ENCODE measurements around the gene OAS2. TPM values are rescaled to one million over a fixed set of nuclear protein-coding genes. Genes with fewer than 3 reads are reported as not detected.

The OAS2 gene
- polyA plus RNA-seq, 1 donor from 2014 or later = not detected

GRCh38 chr12:113030875-113031525, 52.7 kb downstream of the OAS2 start:
- no peaks in the 10 kb centered on the region for H4K20me1 ChIP-seq (ENCODE audit: insufficient read depth)
- TF ChIP-seq CTCF (IDR thresholded peaks at IDR 0.05; ENCODE audit: poor library complexity, severe bottlenecking) (peak; percentile 94), TAF1 (IDR thresholded peaks at IDR 0.05; ENCODE audit: low read depth) (no peak), MXI1 (conservative IDR thresholded peaks at IDR 0.05; ENCODE audit: poor library complexity, severe bottlenecking) (peak; percentile 39), EZH2 (IDR thresholded peaks at IDR 0.05; ENCODE audit: borderline replicate concordance, insufficient read depth, low read length, poor library complexity, severe bottlenecking) (no peak), RAD21 (conservative IDR thresholded peaks at IDR 0.05) (peak; percentile 94), SMC3 (conservative IDR thresholded peaks at IDR 0.05; ENCODE audit: poor library complexity) (peak; percentile 98), POLR2AphosphoS5 (IDR thresholded peaks at IDR 0.05) (no peak), REST (IDR thresholded peaks at IDR 0.05; ENCODE audit: borderline replicate concordance) (no peak)
- no peaks in the 10 kb centered on the region for H3F3A ChIP-seq (ENCODE audit: insufficient read depth, low read length, poor library complexity, severe bottlenecking)
- H3K79me2 ChIP-seq (replicated peaks; ENCODE audit: insufficient read depth, low read length) = no peaks in the 10 kb centered on the region
- no peaks in the 10 kb centered on the region for H3K36me3 ChIP-seq (ENCODE audit: insufficient read depth, low read length)
- H3K9me3 ChIP-seq (ENCODE audit: low read length) = no peaks in the 10 kb centered on the region
- H2AFZ ChIP-seq (ENCODE audit: low read depth, low read length) = peak overlapping the region; percentile 40
- H3K9ac ChIP-seq (ENCODE audit: low read length) = no peak overlapping the region
- no peaks in the 10 kb centered on the region for H3K9me2 ChIP-seq (ENCODE audit: insufficient read depth, low read length)
- H3K4me2 ChIP-seq (ENCODE audit: low read length) = no peak overlapping the region
- no peaks in the 10 kb centered on the region for H3K27me3 ChIP-seq (ENCODE audit: insufficient read depth, low read depth, low read length)
- H3K27ac ChIP-seq (ENCODE audit: low read length) = no peak overlapping the region
- no peak overlapping the region for H3K4me3 ChIP-seq (ENCODE audit: low read length)

GRCh38 chr12:113039911-113040445, 61.7 kb downstream of the OAS2 start:
- no peaks in the 10 kb centered on the region for H3K9me3 ChIP-seq (ENCODE audit: low read length)
- H3K4me2 ChIP-seq (ENCODE audit: low read length) = no peak overlapping the region
- no peak for TF ChIP-seq EP300 (conservative IDR thresholded peaks at IDR 0.05; ENCODE audit: poor library complexity, severe bottlenecking)
- no peak for TF ChIP-seq EZH2 (IDR thresholded peaks at IDR 0.05; ENCODE audit: borderline replicate concordance, insufficient read depth, low read length, poor library complexity, severe bottlenecking)
- TF ChIP-seq RAD21 (conservative IDR thresholded peaks at IDR 0.05) = no peak
- TF ChIP-seq REST (IDR thresholded peaks at IDR 0.05; ENCODE audit: borderline replicate concordance) = no peak
- no peak for TF ChIP-seq SMC3 (conservative IDR thresholded peaks at IDR 0.05; ENCODE audit: poor library complexity)
- no peak overlapping the region for H3K4me3 ChIP-seq (ENCODE audit: low read length)
- H3K27ac ChIP-seq (ENCODE audit: low read length) = no peak overlapping the region
- no peaks in the 10 kb centered on the region for H3K79me2 ChIP-seq (replicated peaks; ENCODE audit: insufficient read depth, low read length)
- H3K9me2 ChIP-seq (ENCODE audit: insufficient read depth, low read length) = no peaks in the 10 kb centered on the region
- H3K9ac ChIP-seq (ENCODE audit: low read length) = no peak overlapping the region
- no peak overlapping the region for H2AFZ ChIP-seq (ENCODE audit: low read depth, low read length)
- no peaks in the 10 kb centered on the region for H4K20me1 ChIP-seq (ENCODE audit: insufficient read depth)
- H3K27me3 ChIP-seq (ENCODE audit: insufficient read depth, low read depth, low read length) = peaks cover 9% of the 10 kb centered on the region
- H3F3A ChIP-seq (ENCODE audit: insufficient read depth, low read length, poor library complexity, severe bottlenecking) = no peaks in the 10 kb centered on the region
- H3K36me3 ChIP-seq (ENCODE audit: insufficient read depth, low read length) = no peaks in the 10 kb centered on the region

Data from neural cell (in vitro differentiated cells).